HEK293 (cell line): ENCODE data around the gene SUPT3H.

Experiments
- CTCF ChIA-PET: fragments of 350-600 bp; formaldehyde crosslinking; extraction: SDS; loops from one replicate; lab custom pipeline; 2021; ENCODE audit warnings: antibody characterized with exemption; lab: Yijun Ruan, JAX
- POLR2A ChIA-PET: fragments of 300-600 bp; formaldehyde crosslinking; extraction: SDS; loops from one replicate; lab custom pipeline; 2020; ENCODE audit warnings: antibody characterized with exemption, inconsistent platforms; lab: Yijun Ruan, JAX
- H3K27ac ChIP-seq: fragments of 200-500 bp; sonication (Bioruptor generic); 2 replicates; pipeline ENCODE4 v1.5.1; 2014; ENCODE audit warnings: low read depth, low read length, control low read depth, inconsistent platforms; ENCODE audit errors: extremely low read depth
- H3K36me3 ChIP-seq, 2 experiments: fragments of 200-500 bp in 1 of 2; sonication (Bioruptor generic) in 1 of 2; 1 replicate in 1 of 2; 2 replicates in 1 of 2; pipeline ENCODE4 v1.5.1; 2014 to 2017; ENCODE audit warnings: inconsistent platforms in 2 of 2, low read length in 2 of 2; ENCODE audit not compliant: control insufficient read depth in 2 of 2, insufficient read depth in 1 of 2
- H3K4me1 ChIP-seq: fragments of 200-500 bp; sonication (Bioruptor generic); 2 replicates; pipeline ENCODE4 v1.5.1; 2014; ENCODE audit warnings: mild to moderate bottlenecking, low read length, inconsistent platforms; ENCODE audit not compliant: control insufficient read depth, insufficient read depth
- H3K4me3 ChIP-seq: 2 replicates; pipeline ENCODE4 v1.5.1; 2011; ENCODE audit warnings: low read depth, mild to moderate bottlenecking, control low read depth, low read length, moderate library complexity
- H3K9me3 ChIP-seq: fragments of 200-500 bp; sonication (Bioruptor generic); 2 replicates; pipeline ENCODE4 v1.5.1; 2014; ENCODE audit warnings: low read depth, low read length, inconsistent platforms; ENCODE audit not compliant: control insufficient read depth, insufficient read depth
- ATF2 ChIP-seq: fragments of 450-650 bp; formaldehyde crosslinking; IDR thresholded peaks from 2 replicates; pipeline ENCODE4 v1.5.1; 2016; ENCODE audit warnings: missing biosample characterization, missing genetic modification characterization, low read depth
- BCL6B ChIP-seq: fragments of 450-650 bp; formaldehyde crosslinking; IDR thresholded peaks from 2 replicates; pipeline ENCODE4 v1.5.1; 2017; ENCODE audit warnings: missing biosample characterization, missing genetic modification characterization
- FEZF1 ChIP-seq: fragments of 450-650 bp; formaldehyde crosslinking; IDR thresholded peaks from 2 replicates; pipeline ENCODE4 v1.5.1; 2016; ENCODE audit warnings: missing biosample characterization, missing genetic modification characterization
- GFI1B ChIP-seq: fragments of 450-650 bp; formaldehyde crosslinking; IDR thresholded peaks from 2 replicates; pipeline ENCODE4 v1.5.1; 2016; ENCODE audit warnings: missing biosample characterization, missing genetic modification characterization
- KLF10 ChIP-seq: fragments of 450-650 bp; IDR thresholded peaks from 2 replicates; pipeline ENCODE4 v1.5.1; 2018; ENCODE audit warnings: missing biosample characterization, mild to moderate bottlenecking, missing genetic modification characterization
- KLF16 ChIP-seq: fragments of 450-650 bp; formaldehyde crosslinking; IDR thresholded peaks from 2 replicates; pipeline ENCODE4 v1.5.1; 2017; ENCODE audit warnings: missing biosample characterization, missing genetic modification characterization
- PRDM6 ChIP-seq: fragments of 450-650 bp; formaldehyde crosslinking; IDR thresholded peaks from 2 replicates; pipeline ENCODE4 v1.5.1; 2017; ENCODE audit warnings: missing biosample characterization, missing genetic modification characterization
- RBAK ChIP-seq: fragments of 450-650 bp; formaldehyde crosslinking; IDR thresholded peaks from 2 replicates; pipeline ENCODE4 v1.5.1; 2016; ENCODE audit warnings: missing biosample characterization, missing genetic modification characterization
- ZBTB49 ChIP-seq: fragments of 450-650 bp; formaldehyde crosslinking; IDR thresholded peaks from 2 replicates; pipeline ENCODE4 v1.5.1; 2016; ENCODE audit warnings: missing biosample characterization, missing genetic modification characterization, low read depth
- ZEB2 ChIP-seq: fragments of 450-650 bp; formaldehyde crosslinking; IDR thresholded peaks from 2 replicates; pipeline ENCODE4 v1.5.1; 2016; ENCODE audit warnings: missing biosample characterization, missing genetic modification characterization
- ZNF140 ChIP-seq: fragments of 450-650 bp; formaldehyde crosslinking; IDR thresholded peaks from 2 replicates; pipeline ENCODE4 v1.5.1; 2016; ENCODE audit warnings: missing biosample characterization, missing genetic modification characterization
- ZNF157 ChIP-seq: fragments of 450-650 bp; formaldehyde crosslinking; IDR thresholded peaks from 2 replicates; pipeline ENCODE4 v1.5.1; 2016; ENCODE audit warnings: missing biosample characterization, missing genetic modification characterization
- ZNF16 ChIP-seq: fragments of 450-650 bp; formaldehyde crosslinking; IDR thresholded peaks from 2 replicates; pipeline ENCODE4 v1.5.1; 2016; ENCODE audit warnings: low read depth, missing biosample characterization, missing genetic modification characterization
- ZNF23 ChIP-seq: fragments of 450-650 bp; formaldehyde crosslinking; IDR thresholded peaks from 2 replicates; pipeline ENCODE4 v1.5.1; 2016; ENCODE audit warnings: missing biosample characterization, missing genetic modification characterization, borderline replicate concordance
- ZNF335 ChIP-seq: fragments of 450-650 bp; formaldehyde crosslinking; conservative IDR thresholded peaks from 2 replicates; pipeline ENCODE4 v1.5.1; 2016; ENCODE audit warnings: missing biosample characterization, missing genetic modification characterization
- ZNF398 ChIP-seq: fragments of 450-650 bp; formaldehyde crosslinking; IDR thresholded peaks from 2 replicates; pipeline ENCODE4 v1.5.1; 2017; ENCODE audit warnings: missing biosample characterization, missing genetic modification characterization
- ZNF513 ChIP-seq: fragments of 450-650 bp; IDR thresholded peaks from 2 replicates; pipeline ENCODE4 v1.5.1; 2018; ENCODE audit warnings: missing biosample characterization, missing genetic modification characterization
- ZNF596 ChIP-seq: fragments of 450-650 bp; IDR thresholded peaks from 2 replicates; pipeline ENCODE4 v1.5.0; 2018; ENCODE audit warnings: missing biosample characterization, mild to moderate bottlenecking, missing genetic modification characterization, moderate library complexity
- ZNF600 ChIP-seq: fragments of 450-650 bp; formaldehyde crosslinking; IDR thresholded peaks from 2 replicates; pipeline ENCODE4 v1.5.1; 2016; ENCODE audit warnings: missing biosample characterization, missing genetic modification characterization
- ZNF660 ChIP-seq: fragments of 450-650 bp; IDR thresholded peaks from 2 replicates; pipeline ENCODE4 v1.5.1; 2018; ENCODE audit warnings: missing biosample characterization, mild to moderate bottlenecking, missing genetic modification characterization
- ZNF843 ChIP-seq: fragments of 450-650 bp; formaldehyde crosslinking; IDR thresholded peaks from 2 replicates; pipeline ENCODE4 v1.5.1; 2016; ENCODE audit warnings: missing biosample characterization, missing genetic modification characterization
- ZSCAN4 ChIP-seq: fragments of 450-650 bp; formaldehyde crosslinking; IDR thresholded peaks from 2 replicates; pipeline ENCODE4 v1.5.1; 2017; ENCODE audit warnings: missing biosample characterization, missing genetic modification characterization

Gene SUPT3H

GRCh38 chr6:44808148-44808547, 569.6 kb downstream of the SUPT3H start (continued):
- TF ChIP-seq ZBTB49 (tag by site-specific recombination) (no peak), ZNF140 (tag by site-specific recombination) (no peak), ZNF157 (no peak)
- TF ChIP-seq, all 188 proteins: peak for 0

GRCh38 chr6:44806656-44807055, 571.1 kb downstream of the SUPT3H start:
- Histone ChIP-seq H3K27ac (no peak overlapping the region), H3K4me3 (no peak overlapping the region), H3K36me3 (no peaks in the 10 kb centered on the region), H3K4me1 (peaks cover 7% of the 10 kb centered on the region), H3K9me3 (no peaks in the 10 kb centered on the region)
- CTCF ChIA-PET, result interaction anchor here (0.6 to 1.2 kb wide), 2 partner anchors 135 to 1124 kb away, joined by 3 to 5 read pairs; no protein-coding TSS in a partner anchor
- POLR2A ChIA-PET, result no interaction called here
- TF ChIP-seq ZSCAN4 (tag by site-specific recombination), result peak; percentile 54
- 0 out of 2 replicates have a peak, but pooled peaks have one; percentile 30 for TF ChIP-seq ZEB2 (tag by site-specific recombination)
- TF ChIP-seq ZNF843 (tag by site-specific recombination), result peak; percentile 66
- no peak for TF ChIP-seq ZNF660 (tag by site-specific recombination)
- peak; percentile 69 for TF ChIP-seq ZNF335 (tag by site-specific recombination)
- TF ChIP-seq GFI1B, result no peak
- no peak for TF ChIP-seq ZNF513 (tag by site-specific recombination)
- 0 out of 2 replicates have a peak, but pooled peaks have one; percentile 23 for TF ChIP-seq ATF2
- TF ChIP-seq ZNF398 (tag by site-specific recombination), result no peak
- TF ChIP-seq ZNF16, result no peak
- 0 out of 2 replicates have a peak, but pooled peaks have one; percentile 35 for TF ChIP-seq BCL6B (tag by site-specific recombination)
- no peak for TF ChIP-seq ZNF596 (tag by site-specific recombination)
- TF ChIP-seq KLF10 (tag by site-specific recombination), result 0 out of 2 replicates have a peak, but pooled peaks have one; percentile 26
- TF ChIP-seq FEZF1 (tag by site-specific recombination), result peak; percentile 64
- no peak for TF ChIP-seq RBAK (tag by site-specific recombination)
- peak; percentile 89 for TF ChIP-seq PRDM6 (tag by site-specific recombination)
- peak; percentile 49; the same call in 1 of the 2 replicates for TF ChIP-seq KLF16
- 0 out of 2 replicates have a peak, but pooled peaks have one; percentile 20 for TF ChIP-seq ZNF600 (tag by site-specific recombination)
- TF ChIP-seq ZNF23 (tag by site-specific recombination), result no peak
